ENCODE measurements around the gene KIAA1328.
"Not testable (repeated sequence)": the region's sequence is repeated elsewhere in the genome, so short reads cannot be mapped to it uniquely, and the experiment has no call there.

The KIAA1328 gene

DNA sequence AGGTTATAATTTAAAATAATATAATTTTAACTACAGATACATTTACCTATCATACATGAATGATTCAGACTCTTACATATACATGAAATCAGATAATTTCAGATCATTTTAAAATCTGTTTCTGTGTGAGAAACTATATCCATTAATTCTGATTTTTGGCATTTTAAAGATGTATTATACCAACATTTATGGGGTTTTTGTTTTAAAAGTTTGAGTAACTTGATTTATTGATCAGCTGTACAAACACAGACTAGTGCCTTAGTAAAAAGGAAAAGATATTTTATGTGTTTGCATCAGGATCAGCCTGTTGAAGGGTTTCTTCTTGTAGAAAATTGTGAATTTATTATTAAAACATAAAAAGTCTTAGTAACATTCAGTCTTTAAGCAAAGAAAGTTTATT, 59.9 kb downstream of the KIAA1328 start:
- DNase-seq, result no peak

- DNase-seq, result no peak
Observed at GRCh38 chr18:36889321-36889720, 60.4 kb downstream of the KIAA1328 start.

DNA sequence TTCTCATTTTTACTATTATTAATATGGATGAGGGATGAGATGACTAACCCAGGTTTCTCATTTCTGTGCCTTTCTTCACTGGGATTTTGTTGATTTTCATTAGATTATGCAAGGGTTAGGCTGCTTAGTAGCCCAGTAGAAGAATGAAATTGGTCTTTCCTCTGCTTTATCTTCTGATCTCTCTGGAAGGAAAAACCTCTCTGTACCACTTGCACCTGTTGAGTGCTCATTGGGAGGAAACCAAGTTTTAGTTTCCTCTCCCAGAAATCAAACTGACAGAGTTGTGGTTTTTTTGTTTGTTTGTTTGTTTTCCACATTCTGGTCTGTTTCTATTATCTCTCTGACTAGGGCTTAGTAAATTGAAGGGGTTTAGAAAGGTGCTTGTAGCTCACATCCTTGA, 60.8 kb downstream of the KIAA1328 start:
- DNase-seq, result no peak

- DNase-seq, result no peak
Observed at GRCh38 chr18:36890598-36890997, 61.7 kb downstream of the KIAA1328 start.

DNA sequence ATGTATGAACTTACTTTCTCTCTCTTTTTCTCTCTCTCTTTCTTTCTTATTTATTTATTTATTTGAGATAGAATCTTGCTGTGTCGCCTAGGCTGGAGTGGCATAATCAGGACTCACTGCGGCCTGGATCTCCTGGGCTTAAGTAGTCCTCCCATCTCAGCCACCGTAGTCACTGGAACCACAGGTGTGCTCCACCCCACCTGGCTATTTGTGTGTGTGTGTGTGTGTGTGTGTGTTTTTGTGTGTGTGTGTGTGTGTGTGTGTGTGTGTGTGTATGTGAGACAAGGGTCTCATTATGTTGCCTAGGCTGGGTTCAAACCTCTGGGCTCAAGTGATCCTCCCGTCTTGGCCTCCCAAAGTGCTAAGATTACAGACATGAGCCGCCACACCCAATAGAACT, 64.3 kb downstream of the KIAA1328 start:
- DNase-seq, result no peak

DNA sequence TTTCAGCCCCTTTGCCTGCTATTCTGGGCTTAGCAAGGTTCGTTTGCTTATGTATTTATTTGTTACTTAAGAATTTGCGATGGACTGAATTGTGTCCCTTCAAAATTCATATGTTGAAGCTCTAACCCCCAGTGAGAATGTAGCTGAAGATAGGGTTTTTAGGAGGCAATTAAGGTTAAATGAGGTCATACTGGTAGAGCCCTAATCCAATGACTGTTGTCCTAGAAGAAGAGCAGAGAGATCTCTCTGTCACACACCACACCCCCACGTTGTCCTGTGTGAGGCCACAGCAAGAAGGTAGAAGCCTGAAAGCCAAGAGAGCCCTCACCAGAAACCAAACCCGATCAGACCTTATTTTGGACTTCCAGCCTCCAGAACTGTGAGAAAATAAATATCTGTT, 66.7 kb downstream of the KIAA1328 start:
- DNase-seq, result peak; percentile 20

DNA sequence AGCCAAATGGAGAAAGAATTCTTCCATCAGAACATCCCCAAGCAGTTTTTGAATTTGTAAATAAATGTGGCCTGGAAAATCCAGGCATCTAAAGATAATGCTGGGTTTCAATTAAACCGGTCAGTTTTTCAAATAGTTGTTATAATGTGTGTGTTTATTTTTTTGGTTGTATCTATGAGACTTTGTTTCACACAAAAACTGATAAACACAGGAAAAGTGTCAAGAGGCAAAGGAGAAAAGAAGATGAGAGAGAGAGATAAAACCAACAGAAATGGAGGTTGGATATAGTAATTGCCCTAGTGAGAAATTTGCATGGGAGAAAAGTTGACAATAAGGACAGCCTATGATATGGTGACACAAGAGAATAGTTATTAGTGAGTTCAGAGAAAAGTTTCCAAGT, 68.3 kb downstream of the KIAA1328 start:
- no peak for DNase-seq

- peak; percentile 77 for DNase-seq
Observed at GRCh38 chr18:36899289-36899688, 70.4 kb downstream of the KIAA1328 start.

DNA sequence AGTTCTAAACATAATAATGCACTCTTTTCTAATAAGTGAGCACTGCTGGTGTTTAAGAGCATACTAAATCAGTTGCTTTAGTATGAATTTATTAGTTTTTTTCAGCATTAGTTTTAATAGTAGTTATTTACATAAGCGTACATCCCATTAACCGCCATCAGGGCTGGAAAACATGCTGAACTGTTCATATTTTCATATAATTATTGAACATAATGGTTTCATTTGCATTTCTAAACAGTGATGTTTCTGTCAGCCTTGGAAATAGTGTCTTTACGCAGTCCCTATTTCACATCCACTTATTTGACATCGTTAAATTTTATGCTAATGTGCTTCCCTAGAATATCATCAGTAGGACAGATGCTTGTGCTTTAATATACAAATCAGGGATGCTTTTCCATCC, 71.5 kb downstream of the KIAA1328 start:
- DNase-seq, result no peak

GRCh38 chr18:36901277-36901701, 72.4 kb downstream of the KIAA1328 start:
- DNase-seq, result no peak

- no peak for DNase-seq
Observed at GRCh38 chr18:36903215-36903928, 74.4 kb downstream of the KIAA1328 start.

DNA sequence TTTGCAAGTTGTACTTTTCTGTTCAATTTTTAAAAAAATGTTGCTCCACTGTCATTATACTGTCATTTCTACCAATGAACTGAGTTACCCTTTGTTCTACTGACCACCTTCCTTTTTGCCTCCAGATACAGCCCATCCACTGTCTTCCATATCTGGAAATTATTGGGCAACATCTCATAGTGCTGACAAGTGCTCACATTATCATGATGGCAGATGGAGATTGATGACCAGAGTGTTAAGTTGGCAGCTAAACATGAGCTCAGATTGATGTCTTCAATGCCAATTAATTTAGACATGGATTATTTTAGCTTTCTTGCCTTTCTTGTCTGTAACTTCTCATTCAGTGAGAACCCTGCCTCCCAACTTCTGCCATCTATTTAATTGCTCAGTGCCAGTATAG, 76.6 kb downstream of the KIAA1328 start:
- DNase-seq, result no peak

DNA sequence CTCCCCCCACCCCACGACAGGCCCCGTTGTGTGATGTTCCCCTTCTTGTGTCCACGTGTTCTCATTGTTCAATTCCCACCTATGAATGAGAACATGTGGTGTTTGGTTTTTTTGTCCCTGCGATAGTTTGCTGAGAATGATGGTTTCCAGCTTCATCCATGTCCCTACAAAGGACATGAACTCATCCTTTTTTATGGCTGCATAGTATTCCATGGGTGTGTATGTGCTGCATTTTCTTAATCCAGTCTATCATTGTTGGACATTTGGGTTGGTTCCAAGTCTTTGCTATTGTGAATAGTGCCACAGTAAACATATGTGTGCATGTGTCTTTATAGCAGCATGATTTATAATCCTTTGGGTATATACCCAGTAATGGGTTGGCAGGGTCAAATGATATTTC, 80.4 kb downstream of the KIAA1328 start:
- not testable (repeated sequence) for DNase-seq

DNA sequence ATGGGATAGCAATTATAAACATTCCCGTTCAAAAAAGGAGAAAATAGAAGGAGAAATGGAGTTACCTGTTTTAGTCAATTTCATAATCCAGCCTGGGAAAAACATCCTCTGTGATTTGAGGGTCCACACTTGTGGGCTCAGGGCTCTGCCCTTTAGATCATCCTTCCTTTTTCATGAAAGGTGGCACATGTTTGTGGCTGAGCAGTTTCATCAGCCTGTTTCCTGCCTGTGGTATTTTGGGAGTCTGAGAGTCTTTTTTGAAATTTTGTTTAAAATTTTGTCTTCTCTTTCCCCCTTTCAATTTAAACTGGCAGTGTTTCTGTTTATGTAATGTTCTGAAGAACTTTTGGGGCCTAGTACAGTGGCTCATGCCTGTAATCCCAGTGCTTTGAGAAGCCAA, 84.0 kb downstream of the KIAA1328 start:
- DNase-seq, result peak; percentile 53

DNA sequence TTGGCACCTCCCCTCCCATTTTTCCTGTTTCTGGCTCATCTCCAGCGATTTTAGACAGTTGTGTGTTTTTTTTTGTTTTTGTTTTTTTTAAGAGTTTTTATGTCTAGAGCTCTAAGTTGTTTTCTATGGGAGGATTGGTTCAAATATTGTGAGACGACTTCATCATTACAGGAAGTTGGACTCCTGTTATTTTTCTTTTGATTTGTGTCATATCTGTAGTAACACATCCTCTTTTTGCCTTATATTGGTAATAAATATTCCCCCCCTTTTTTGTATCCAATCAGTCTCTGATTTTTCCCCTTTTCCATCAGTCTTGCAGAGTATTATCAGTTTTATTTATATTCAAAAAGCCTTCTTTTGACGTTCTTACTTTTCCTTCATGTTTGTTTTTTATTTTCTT, 89.0 kb downstream of the KIAA1328 start:
- DNase-seq, result no peak

DNA sequence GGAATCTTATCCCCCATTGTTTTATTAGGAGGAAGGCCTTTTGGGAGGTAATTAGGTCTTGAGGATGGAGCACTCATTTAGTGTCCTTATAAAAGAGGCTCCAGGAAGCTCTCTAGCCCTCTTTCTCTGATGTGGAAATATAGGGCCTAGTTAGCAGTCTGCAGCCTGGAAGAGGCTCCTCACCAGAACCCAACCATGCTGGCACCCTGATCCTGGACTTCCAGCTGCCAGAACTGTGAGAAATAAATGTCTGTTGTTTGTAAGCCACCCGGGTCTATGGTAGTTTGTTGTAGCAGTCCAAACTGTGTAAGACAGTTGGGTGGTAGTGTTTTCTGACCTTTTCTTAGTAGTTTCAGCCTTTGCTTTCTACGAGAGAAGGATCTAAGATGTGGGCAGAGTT, 100.7 kb downstream of the KIAA1328 start:
- no peak for DNase-seq

- DNase-seq, result no peak
Observed at GRCh38 chr18:36931106-36931505, 102.2 kb downstream of the KIAA1328 start.

GRCh38 chr18:36933552-36933951, 104.6 kb downstream of the KIAA1328 start:
- no peak for DNase-seq

- no peak for DNase-seq
Observed at GRCh38 chr18:36934884-36935283, 106.0 kb downstream of the KIAA1328 start.

- peak; percentile 69 for DNase-seq
Observed at GRCh38 chr18:36942264-36942663, 113.3 kb downstream of the KIAA1328 start.

- no peak for DNase-seq
Observed at GRCh38 chr18:36947820-36948348, 119.0 kb downstream of the KIAA1328 start.

GRCh38 chr18:36950282-36950681, 121.4 kb downstream of the KIAA1328 start:
- DNase-seq, result no peak

- DNase-seq, result no peak
Observed at GRCh38 chr18:36950960-36951359, 122.0 kb downstream of the KIAA1328 start.

DNA sequence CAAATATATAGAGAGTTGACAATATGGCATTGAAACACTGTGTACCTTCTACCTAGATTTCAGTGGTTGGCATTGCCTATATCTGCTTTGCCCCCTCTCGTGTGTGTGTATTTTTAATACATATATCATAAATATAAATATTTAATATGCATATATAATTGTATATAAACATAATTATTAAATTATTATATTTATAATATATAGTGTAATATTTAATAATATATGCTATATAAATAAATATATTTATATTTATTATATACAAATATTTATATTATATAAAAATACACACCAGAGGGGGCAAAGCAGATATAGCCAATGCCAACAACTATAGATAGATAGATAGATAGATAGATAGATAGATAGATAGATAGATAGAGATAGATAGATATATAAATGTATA, 124.1 kb downstream of the KIAA1328 start:
- no peak for DNase-seq

DNA sequence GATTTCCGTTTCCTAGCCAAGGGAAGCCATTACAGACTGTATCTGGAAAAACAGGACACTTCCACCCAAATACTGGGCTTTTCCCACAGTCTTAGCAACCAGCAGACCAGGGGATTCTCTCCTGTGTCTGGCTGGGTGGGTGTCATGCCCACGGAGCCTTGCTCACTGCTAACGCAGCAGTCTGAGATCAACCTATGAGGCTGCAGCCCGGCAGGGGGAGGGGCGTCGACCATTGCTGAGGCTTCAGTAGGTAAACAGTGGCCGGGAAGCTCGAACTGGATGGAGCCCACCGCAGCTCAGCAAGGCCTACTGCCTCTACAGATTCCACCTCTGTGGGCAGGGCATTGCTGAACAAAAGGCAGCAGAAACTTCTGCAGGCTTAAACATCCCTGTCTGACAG, 131.1 kb downstream of the KIAA1328 start:
- no peak for DNase-seq
